ENCODE results near the gene WNT16. TPM values are rescaled to one million over a fixed set of nuclear protein-coding genes. Genes with fewer than 3 reads are reported as not detected.

WNT16 gene
- total RNA-seq, 1 experiment from 2014 or later: not detected

DNA sequence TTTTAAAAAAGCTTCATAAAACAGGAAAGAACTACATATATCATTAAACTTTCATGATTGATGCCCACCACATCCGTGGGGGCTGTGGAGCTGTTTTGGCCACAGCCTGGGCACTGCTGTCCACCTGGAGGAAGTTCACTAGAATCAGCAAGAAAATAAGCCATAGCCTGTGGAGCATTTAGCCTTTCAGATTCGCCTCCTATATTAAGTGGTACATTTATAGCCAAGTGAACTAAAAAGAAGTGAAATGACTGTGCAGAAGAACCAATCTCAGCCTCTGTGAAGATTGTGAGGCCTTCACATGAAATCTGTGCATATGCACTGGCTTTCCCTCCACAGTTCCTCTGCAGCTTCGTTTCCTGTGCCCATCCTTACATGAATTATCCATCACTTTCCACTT is 23.5 kb downstream of the WNT16 start:
- H3K9me3 ChIP-seq (ENCODE audit: control insufficient read depth, low read depth, low read length): no peaks in the 10 kb centered on the region

More for the DNA sequence above, 23.5 kb downstream of the WNT16 start:
- Histone ChIP-seq H2BK20ac (ENCODE audit: low read depth, low read length, poor library complexity, severe bottlenecking) (no peak overlapping the region), H3K9ac (ENCODE audit: extremely low read depth, insufficient read length, low read length) (no peak overlapping the region), H3K23me2 (ENCODE audit: insufficient read length, low read depth, low read length, poor library complexity, severe bottlenecking) (no peaks in the 10 kb centered on the region), H2BK15ac (ENCODE audit: low read depth, low read length) (no peak overlapping the region), H2BK120ac (ENCODE audit: low read depth, low read length, poor library complexity, severe bottlenecking) (no peak overlapping the region), H3K23ac (ENCODE audit: insufficient read length, low read depth, low read length) (no peak overlapping the region), H2AFZ (ENCODE audit: low read length) (no peak overlapping the region), H3T11ph (ENCODE audit: low read length) (no peak overlapping the region), H3K14ac (ENCODE audit: insufficient read depth, low read length) (no peak overlapping the region), H3K56ac (ENCODE audit: insufficient read length, low read depth, low read length) (no peak overlapping the region), H4K5ac (ENCODE audit: insufficient read length, low read depth, low read length) (no peak overlapping the region), H3K4me2 (ENCODE audit: insufficient read depth, insufficient read length, low read length) (no peak overlapping the region), H3K27me3 (ENCODE audit: insufficient read depth, low read length) (no peaks in the 10 kb centered on the region), H2BK5ac (ENCODE audit: insufficient read length, low read length) (no peak overlapping the region), H4K91ac (ENCODE audit: insufficient read length, low read depth, low read length) (no peak overlapping the region), H3K4me1 (ENCODE audit: insufficient read depth, low read length) (no peaks in the 10 kb centered on the region), H3K18ac (ENCODE audit: insufficient read length, low read depth, low read length) (no peak overlapping the region), H3K27ac (ENCODE audit: insufficient read length, low read depth, low read length) (no peak overlapping the region), H3K4ac (ENCODE audit: low read depth, low read length) (no peak overlapping the region), H4K20me1 (ENCODE audit: control insufficient read depth, insufficient read depth, insufficient read length) (no peaks in the 10 kb centered on the region), H4K8ac (replicated peaks; ENCODE audit: insufficient read length, low read depth, low read length) (no peak overlapping the region), H3K79me2 (ENCODE audit: insufficient read depth, low read length) (no peaks in the 10 kb centered on the region), H2BK12ac (ENCODE audit: insufficient read length, low read depth, low read length) (no peak overlapping the region), H2AK5ac (ENCODE audit: insufficient read length, low read length) (no peak overlapping the region), H3K79me1 (ENCODE audit: insufficient read depth, low read depth, low read length, poor library complexity, severe bottlenecking) (no peaks in the 10 kb centered on the region)
- Mint-ChIP-seq H3K9me3 (no peaks in the 10 kb centered on the region), H3K4me3 (no peak overlapping the region), H3K4me1 (no peaks in the 10 kb centered on the region; a peak in 1 of 4 replicates), H3K27me3 (ENCODE audit: low read depth) (no peaks in the 10 kb centered on the region), H3K36me3 (ENCODE audit: insufficient read depth in 1 of 3, low read depth in 3 of 3) (peaks cover 7 to 43% (median 30%) of the 10 kb centered on the region in 3 experiments; a peak in 5 of 7 replicates), H3K27ac (no peak overlapping the region)
- no CpG with 5 or more reads among the region's 3 CpGs for WGBS (ENCODE audit: extremely low coverage, insufficient read length, low lambda C conversion rate)
- TF ChIP-seq, protein P1, sequence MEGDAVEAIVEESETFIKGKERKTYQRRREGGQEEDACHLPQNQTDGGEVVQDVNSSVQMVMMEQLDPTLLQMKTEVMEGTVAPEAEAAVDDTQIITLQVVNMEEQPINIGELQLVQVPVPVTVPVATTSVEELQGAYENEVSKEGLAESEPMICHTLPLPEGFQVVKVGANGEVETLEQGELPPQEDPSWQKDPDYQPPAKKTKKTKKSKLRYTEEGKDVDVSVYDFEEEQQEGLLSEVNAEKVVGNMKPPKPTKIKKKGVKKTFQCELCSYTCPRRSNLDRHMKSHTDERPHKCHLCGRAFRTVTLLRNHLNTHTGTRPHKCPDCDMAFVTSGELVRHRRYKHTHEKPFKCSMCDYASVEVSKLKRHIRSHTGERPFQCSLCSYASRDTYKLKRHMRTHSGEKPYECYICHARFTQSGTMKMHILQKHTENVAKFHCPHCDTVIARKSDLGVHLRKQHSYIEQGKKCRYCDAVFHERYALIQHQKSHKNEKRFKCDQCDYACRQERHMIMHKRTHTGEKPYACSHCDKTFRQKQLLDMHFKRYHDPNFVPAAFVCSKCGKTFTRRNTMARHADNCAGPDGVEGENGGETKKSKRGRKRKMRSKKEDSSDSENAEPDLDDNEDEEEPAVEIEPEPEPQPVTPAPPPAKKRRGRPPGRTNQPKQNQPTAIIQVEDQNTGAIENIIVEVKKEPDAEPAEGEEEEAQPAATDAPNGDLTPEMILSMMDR (conservative IDR thresholded peaks at IDR 0.05): no peak
- no peak for DNase-seq
